Lower leg skin (tissue), 3 donors: Measurements from ENCODE around the gene PPL.

Experiments used
- POLR2A ChIP-seq, 2 donors: fragments of 450-650 bp; IDR thresholded peaks; one replicate each; pipeline ENCODE4 v1.6.1; 2016 to 2017; ENCODE audit warnings: antibody characterized with exemption in 2 of 2, mild to moderate bottlenecking in 1 of 2, moderate library complexity in 1 of 2
- TF ChIP-seq, protein P1 (sequence below), 3 donors: fragments of 450-650 bp; IDR thresholded peaks; one replicate each; pipeline ENCODE4 v1.5.1; 2016; ENCODE audit warnings: antibody characterized with exemption in 3 of 3, mild to moderate bottlenecking in 3 of 3, moderate library complexity in 2 of 3

DNA sequence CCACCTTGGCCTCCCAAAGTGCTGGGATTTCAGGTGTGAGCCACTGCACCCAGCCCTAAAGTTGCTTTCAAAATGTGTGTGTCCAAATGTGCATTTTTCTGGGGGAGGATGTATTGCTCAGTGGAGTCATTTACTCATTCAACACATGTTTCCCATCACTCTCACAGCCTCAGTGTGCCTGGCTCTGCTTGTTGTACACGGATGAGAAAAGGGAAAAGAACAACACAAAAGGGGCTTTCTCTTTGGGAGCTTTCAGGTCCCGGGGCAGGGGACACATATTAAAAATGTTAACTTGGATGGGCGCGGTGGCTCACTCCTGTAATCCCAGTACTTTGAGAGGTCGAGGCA lies 1.7 kb upstream of the PPL start:
- TF ChIP-seq POLR2A (IDR thresholded peaks at IDR 0.05), result no peak
- TF ChIP-seq, protein P1, sequence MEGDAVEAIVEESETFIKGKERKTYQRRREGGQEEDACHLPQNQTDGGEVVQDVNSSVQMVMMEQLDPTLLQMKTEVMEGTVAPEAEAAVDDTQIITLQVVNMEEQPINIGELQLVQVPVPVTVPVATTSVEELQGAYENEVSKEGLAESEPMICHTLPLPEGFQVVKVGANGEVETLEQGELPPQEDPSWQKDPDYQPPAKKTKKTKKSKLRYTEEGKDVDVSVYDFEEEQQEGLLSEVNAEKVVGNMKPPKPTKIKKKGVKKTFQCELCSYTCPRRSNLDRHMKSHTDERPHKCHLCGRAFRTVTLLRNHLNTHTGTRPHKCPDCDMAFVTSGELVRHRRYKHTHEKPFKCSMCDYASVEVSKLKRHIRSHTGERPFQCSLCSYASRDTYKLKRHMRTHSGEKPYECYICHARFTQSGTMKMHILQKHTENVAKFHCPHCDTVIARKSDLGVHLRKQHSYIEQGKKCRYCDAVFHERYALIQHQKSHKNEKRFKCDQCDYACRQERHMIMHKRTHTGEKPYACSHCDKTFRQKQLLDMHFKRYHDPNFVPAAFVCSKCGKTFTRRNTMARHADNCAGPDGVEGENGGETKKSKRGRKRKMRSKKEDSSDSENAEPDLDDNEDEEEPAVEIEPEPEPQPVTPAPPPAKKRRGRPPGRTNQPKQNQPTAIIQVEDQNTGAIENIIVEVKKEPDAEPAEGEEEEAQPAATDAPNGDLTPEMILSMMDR (IDR thresholded peaks at IDR 0.05), result no peak
